GM12878 (cell line): ENCODE results near the gene DMXL1. TPM values are rescaled to one million over a fixed set of nuclear protein-coding genes. Genes with fewer than 3 reads are reported as not detected.

Experiments used
- CREB1 ChIP-seq: IDR thresholded peaks from 2 replicates; pipeline ENCODE4 v1.6.1; 2012; ENCODE audit warnings: low read depth, mild to moderate bottlenecking, inconsistent platforms
- HDAC6 ChIP-seq: fragments of 200-600 bp; sonication (generic); IDR thresholded peaks from one replicate; pipeline ENCODE4 v1.8.0; 2017; ENCODE audit warnings: antibody characterized with exemption; ENCODE audit not compliant: unreplicated experiment
- MXI1 ChIP-seq: fragments of 150-350 bp; IDR thresholded peaks from 2 replicates; pipeline ENCODE4 v1.6.1; 2011; ENCODE audit warnings: low read depth, mild to moderate bottlenecking, inconsistent platforms, low read length, improper control_type of control experiment
- SUPT20H ChIP-seq: IDR thresholded peaks from 2 replicates; pipeline ENCODE4 v1.6.1; 2011; ENCODE audit warnings: low read depth, mild to moderate bottlenecking, low read length, moderate library complexity, borderline replicate concordance; ENCODE audit not compliant: control insufficient read depth
- YY1 ChIP-seq: IDR thresholded peaks from 2 replicates; pipeline ENCODE4 v1.6.1; 2011; ENCODE audit warnings: low read depth, mild to moderate bottlenecking, low read length
- ZBTB11 ChIP-seq: fragments of 450-650 bp; formaldehyde crosslinking; IDR thresholded peaks from 2 replicates; pipeline ENCODE4 v1.5.0; 2022; ENCODE audit warnings: mild to moderate bottlenecking, missing genetic modification characterization
- ZNF24 ChIP-seq: fragments of 450-650 bp; IDR thresholded peaks from 2 replicates; pipeline ENCODE4 v1.6.1; 2017; ENCODE audit warnings: antibody characterized with exemption, mild to moderate bottlenecking
- polyA plus RNA-seq, 11 experiments: library from polyadenylated mRNA; depleted of rRNA in 4 of 11; unstranded in 6 of 11; stranded (reverse) in 5 of 11; fragments of >200 nt; fragmentation: Nextera tagmentation in 4 of 11; fragmentation: Illumina TruSeq in 1 of 11; extraction: Ambion mirVana in 4 of 11; extraction: Trizol in 1 of 11; gene quantifications; 1 replicate in 1 of 11; 2 replicates in 10 of 11; pipeline versions ENCODE4 v1.2.1 to v1.2.3, GENCODE V29; 2011 to 2016; ENCODE audit warnings: inconsistent platforms in 2 of 11, missing spikeins in 2 of 11, low read depth in 1 of 11
- total RNA-seq, 4 experiments: library from RNA; depleted of rRNA in 3 of 4; stranded (reverse); fragments of >200 nt in 3 of 4; fragmentation: Illumina TruSeq in 1 of 4; extraction: Trizol in 1 of 4; gene quantifications; 2 replicates each; pipeline versions ENCODE4 v1.2.1 to v1.2.3, GENCODE V29; 2013 to 2021
- TF ChIP-seq, protein P1 (sequence below): IDR thresholded peaks from 2 replicates; pipeline ENCODE4 v1.6.1; 2012; ENCODE audit warnings: low read depth, low read length, improper control_type of control experiment

Gene DMXL1
- total and polyA plus RNA-seq, 10 of the 15 experiments (the other 5 are each of a cell fraction or from before 2014, with no cell fraction given): 9.1 to 67.7 (median 34.1) TPM

- TF ChIP-seq HDAC6: no peak
- no peak for TF ChIP-seq ZNF24
- TF ChIP-seq, protein P1, sequence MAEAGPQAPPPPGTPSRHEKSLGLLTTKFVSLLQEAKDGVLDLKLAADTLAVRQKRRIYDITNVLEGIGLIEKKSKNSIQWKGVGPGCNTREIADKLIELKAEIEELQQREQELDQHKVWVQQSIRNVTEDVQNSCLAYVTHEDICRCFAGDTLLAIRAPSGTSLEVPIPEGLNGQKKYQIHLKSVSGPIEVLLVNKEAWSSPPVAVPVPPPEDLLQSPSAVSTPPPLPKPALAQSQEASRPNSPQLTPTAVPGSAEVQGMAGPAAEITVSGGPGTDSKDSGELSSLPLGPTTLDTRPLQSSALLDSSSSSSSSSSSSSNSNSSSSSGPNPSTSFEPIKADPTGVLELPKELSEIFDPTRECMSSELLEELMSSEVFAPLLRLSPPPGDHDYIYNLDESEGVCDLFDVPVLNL: no peak
- peak; percentile 49 for TF ChIP-seq YY1
- no peak for TF ChIP-seq MXI1
- no peak for TF ChIP-seq CREB1
- no peak for TF ChIP-seq ZBTB11
- no peak for TF ChIP-seq SUPT20H
Measured at GRCh38 chr5:119275601-119276173, 204.8 kb downstream of the DMXL1 start (continued).
